ENCODE results near the gene TSBP1. TPM values are rescaled to one million over a fixed set of nuclear protein-coding genes. Genes with fewer than 3 reads are reported as not detected.

Gene TSBP1
- total RNA-seq, 1 experiment from 2014 or later, result not detected

DNA sequence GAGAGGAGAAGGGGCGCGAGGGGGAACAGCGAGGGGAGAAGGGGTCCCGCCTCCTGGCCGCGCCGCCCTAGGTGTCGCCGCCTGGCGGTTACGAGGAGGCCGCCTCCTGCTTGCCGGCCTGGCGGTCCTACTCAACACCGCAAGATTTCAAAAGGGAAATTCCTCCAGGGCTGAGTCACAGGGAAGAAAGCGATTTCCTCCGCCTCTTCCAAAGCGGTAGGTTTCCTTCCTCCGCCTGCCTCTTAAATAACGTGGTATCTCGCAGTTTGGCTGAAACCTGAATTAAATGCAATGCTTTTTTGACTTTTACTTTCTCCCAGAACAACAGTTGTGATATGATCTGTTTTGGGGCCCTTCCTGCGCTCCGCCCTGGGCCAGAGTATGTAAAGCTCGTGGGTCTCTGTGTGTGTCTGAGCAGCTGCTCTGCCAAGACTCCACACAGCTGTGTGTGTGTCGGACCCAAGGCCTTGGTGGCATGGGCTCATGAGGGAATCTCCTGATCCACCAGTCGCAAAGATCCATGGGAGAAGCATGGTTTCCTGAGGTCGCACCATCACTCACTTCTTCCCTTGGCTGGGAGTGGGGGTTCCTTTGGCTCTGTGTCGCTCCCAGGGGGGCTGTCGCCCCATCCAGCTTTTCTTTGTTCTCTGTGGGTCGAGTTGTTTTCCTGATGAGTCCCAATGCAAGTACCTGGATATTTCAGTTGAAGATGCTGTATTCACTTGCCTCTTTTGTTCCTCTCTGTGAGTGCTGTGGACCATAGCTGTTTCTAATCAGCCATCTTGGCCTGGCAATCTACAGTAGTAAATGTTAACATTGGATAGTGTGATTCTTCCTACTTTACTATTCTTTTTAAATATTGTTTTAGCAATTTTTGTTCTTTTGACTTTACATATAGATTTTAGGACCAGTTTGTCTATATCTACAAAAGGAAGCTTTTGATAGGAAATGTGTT is 116.2 kb downstream of the TSBP1 start:
- Histone ChIP-seq H3K9me2 (replicated peaks; ENCODE audit: insufficient read depth, low read length) (no peaks in the 10 kb centered on the region), H3K9me3 (ENCODE audit: low read length) (no peaks in the 10 kb centered on the region), H3K27ac (ENCODE audit: low read length) (peak overlapping the region; percentile 8; the same call in 1 of the 2 replicates), H3K9ac (ENCODE audit: low read length) (peak overlapping the region; percentile 67), H3K36me3 (ENCODE audit: insufficient read depth, low read length) (no peaks in the 10 kb centered on the region), H4K20me1 (ENCODE audit: insufficient read depth, low read depth, low read length) (no peaks in the 10 kb centered on the region), H3K4me1 (ENCODE audit: low read length) (peaks cover 24% of the 10 kb centered on the region), H3K4me3 (ENCODE audit: low read length) (peak overlapping the region; percentile 69), H3K4me2 (ENCODE audit: low read depth, low read length, poor library complexity, severe bottlenecking) (peak overlapping the region; percentile 78), H3K27me3 (ENCODE audit: low read length) (no peaks in the 10 kb centered on the region), H3K79me2 (ENCODE audit: low read length) (peaks cover 2% of the 10 kb centered on the region; the same call in 1 of the 2 replicates), H2AFZ (ENCODE audit: low read length) (peak overlapping the region; percentile 77)
- peak; percentile 81 for DNase-seq

DNA sequence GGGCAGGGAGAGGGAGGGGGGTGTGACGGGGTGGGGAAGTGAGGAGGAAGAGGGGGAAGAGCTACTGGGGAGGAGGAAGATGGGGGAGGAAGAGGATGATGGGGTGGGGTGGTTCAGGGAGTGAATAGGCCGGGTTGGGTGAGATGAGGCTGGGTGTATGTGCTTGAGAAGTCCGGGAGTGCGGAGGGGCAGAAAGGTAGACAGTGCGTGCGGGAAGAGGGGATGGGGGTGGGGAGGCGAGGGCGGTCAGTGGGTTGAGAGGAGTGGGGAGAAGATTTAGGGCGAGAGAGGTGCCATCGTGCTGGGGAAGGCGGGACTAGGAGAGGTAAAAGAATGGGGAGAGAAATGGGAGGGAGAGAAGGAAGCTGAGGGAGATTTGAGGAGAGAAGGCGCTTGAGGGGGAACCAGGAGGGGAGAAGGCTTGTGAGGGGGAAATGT is 116.9 kb downstream of the TSBP1 start:
- no peak for DNase-seq
- Histone ChIP-seq H3K4me2 (ENCODE audit: low read depth, low read length, poor library complexity, severe bottlenecking) (peak overlapping the region; percentile 78), H3K9ac (ENCODE audit: low read length) (peak overlapping the region; percentile 67), H3K4me1 (ENCODE audit: low read length) (peaks cover 24% of the 10 kb centered on the region), H3K4me3 (ENCODE audit: low read length) (peak overlapping the region; percentile 69; the same call in 1 of the 2 replicates), H3K9me3 (ENCODE audit: low read length) (no peaks in the 10 kb centered on the region), H2AFZ (ENCODE audit: low read length) (peak overlapping the region; percentile 41; the same call in 1 of the 2 replicates), H4K20me1 (ENCODE audit: insufficient read depth, low read depth, low read length) (no peaks in the 10 kb centered on the region), H3K27ac (ENCODE audit: low read length) (no peak overlapping the region), H3K79me2 (ENCODE audit: low read length) (peaks cover 2% of the 10 kb centered on the region; the same call in 1 of the 2 replicates), H3K27me3 (ENCODE audit: low read length) (no peaks in the 10 kb centered on the region), H3K36me3 (ENCODE audit: insufficient read depth, low read length) (no peaks in the 10 kb centered on the region), H3K9me2 (replicated peaks; ENCODE audit: insufficient read depth, low read length) (no peaks in the 10 kb centered on the region)

GRCh38 chr6:32252331-32253009 is 119.2 kb downstream of the TSBP1 start:
- Histone ChIP-seq H3K36me3 (ENCODE audit: insufficient read depth, low read length) (no peaks in the 10 kb centered on the region), H4K20me1 (ENCODE audit: insufficient read depth, low read depth, low read length) (no peaks in the 10 kb centered on the region), H3K4me1 (ENCODE audit: low read length) (peaks cover 24% of the 10 kb centered on the region), H3K9ac (ENCODE audit: low read length) (no peak overlapping the region), H3K4me2 (ENCODE audit: low read depth, low read length, poor library complexity, severe bottlenecking) (no peak overlapping the region), H2AFZ (ENCODE audit: low read length) (peak overlapping the region; percentile 5; the same call in 1 of the 2 replicates), H3K4me3 (ENCODE audit: low read length) (no peak overlapping the region), H3K9me2 (replicated peaks; ENCODE audit: insufficient read depth, low read length) (no peaks in the 10 kb centered on the region), H3K27ac (ENCODE audit: low read length) (no peak overlapping the region), H3K9me3 (ENCODE audit: low read length) (no peaks in the 10 kb centered on the region), H3K27me3 (ENCODE audit: low read length) (no peaks in the 10 kb centered on the region), H3K79me2 (ENCODE audit: low read length) (peaks cover 2% of the 10 kb centered on the region; the same call in 1 of the 2 replicates)
- DNase-seq, result no peak

DNA sequence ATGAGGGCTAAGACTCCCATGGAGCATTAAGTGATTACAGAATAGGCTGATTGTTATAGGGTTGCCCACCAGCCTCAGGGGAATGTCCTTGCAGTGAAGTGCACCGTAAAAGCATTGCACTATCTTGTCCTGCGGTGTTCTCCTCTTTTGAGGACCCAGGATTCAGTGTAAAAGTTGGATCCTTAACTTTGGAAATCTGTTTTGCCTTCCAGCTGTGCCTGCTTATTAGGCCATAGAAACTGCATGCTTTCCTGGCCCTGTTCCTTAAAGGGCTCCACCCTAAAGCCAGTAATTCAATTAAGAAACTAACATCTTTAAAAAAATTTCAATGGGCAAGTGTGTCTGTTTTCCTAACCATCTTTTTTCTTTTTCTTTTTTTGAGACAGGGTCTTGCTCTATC is 122.4 kb downstream of the TSBP1 start:
- Histone ChIP-seq H3K36me3 (ENCODE audit: insufficient read depth, low read length) (no peaks in the 10 kb centered on the region), H2AFZ (ENCODE audit: low read length) (no peak overlapping the region), H4K20me1 (ENCODE audit: insufficient read depth, low read depth, low read length) (no peaks in the 10 kb centered on the region)

GRCh38 chr6:32247401-32247800 is 124.3 kb downstream of the TSBP1 start:
- H3K27me3 ChIP-seq (ENCODE audit: low read length), result no peaks in the 10 kb centered on the region
- H4K20me1 ChIP-seq (ENCODE audit: insufficient read depth, low read depth, low read length), result no peaks in the 10 kb centered on the region
- no peak overlapping the region for H3K27ac ChIP-seq (ENCODE audit: low read length)
- no peak overlapping the region for H2AFZ ChIP-seq (ENCODE audit: low read length)
- H3K36me3 ChIP-seq (ENCODE audit: insufficient read depth, low read length), result no peaks in the 10 kb centered on the region
- H3K4me2 ChIP-seq (ENCODE audit: low read depth, low read length, poor library complexity, severe bottlenecking), result no peak overlapping the region
- H3K4me3 ChIP-seq (ENCODE audit: low read length), result no peak overlapping the region
- DNase-seq, result no peak
- H3K4me1 ChIP-seq (ENCODE audit: low read length), result peaks cover 6% of the 10 kb centered on the region
- no peaks in the 10 kb centered on the region for H3K79me2 ChIP-seq (ENCODE audit: low read length)
- H3K9me3 ChIP-seq (ENCODE audit: low read length), result no peaks in the 10 kb centered on the region
- no peak overlapping the region for H3K9ac ChIP-seq (ENCODE audit: low read length)
- no peaks in the 10 kb centered on the region for H3K9me2 ChIP-seq (replicated peaks; ENCODE audit: insufficient read depth, low read length)

More for the DNA sequence above, 122.4 kb downstream of the TSBP1 start:
- Histone ChIP-seq H3K9ac (ENCODE audit: low read length) (no peak overlapping the region), H3K4me2 (ENCODE audit: low read depth, low read length, poor library complexity, severe bottlenecking) (no peak overlapping the region), H3K4me3 (ENCODE audit: low read length) (no peak overlapping the region), H3K9me3 (ENCODE audit: low read length) (no peaks in the 10 kb centered on the region), H3K27me3 (ENCODE audit: low read length) (no peaks in the 10 kb centered on the region), H3K79me2 (ENCODE audit: low read length) (no peaks in the 10 kb centered on the region), H3K4me1 (ENCODE audit: low read length) (peaks cover 11% of the 10 kb centered on the region), H3K27ac (ENCODE audit: low read length) (no peak overlapping the region), H3K9me2 (replicated peaks; ENCODE audit: insufficient read depth, low read length) (no peaks in the 10 kb centered on the region)
- no peak for DNase-seq

DNA sequence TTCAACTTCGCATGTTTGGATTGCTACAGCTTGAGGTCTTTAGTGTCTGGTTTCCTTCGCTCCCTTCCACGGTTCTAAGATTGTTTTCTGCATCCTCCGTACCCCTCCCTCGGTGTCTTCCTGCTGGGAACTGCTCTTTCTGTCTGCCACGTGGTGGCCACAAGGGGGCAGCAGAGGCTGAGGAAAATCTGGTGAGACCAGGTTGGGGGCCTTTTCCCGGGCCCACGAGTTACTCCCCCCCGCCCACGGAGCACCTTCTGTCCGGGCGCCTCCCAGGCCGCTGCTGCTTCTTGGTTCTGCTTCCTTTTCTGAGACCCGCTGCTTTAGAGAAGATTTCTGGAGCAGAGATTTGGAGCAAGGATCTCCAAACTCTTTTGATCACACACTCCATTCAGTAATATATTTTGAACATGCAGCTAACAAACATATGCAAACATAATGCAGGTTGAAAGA is 126.7 kb downstream of the TSBP1 start:
- Histone ChIP-seq H3K27me3 (ENCODE audit: low read length) (no peaks in the 10 kb centered on the region), H3K4me1 (ENCODE audit: low read length) (peaks cover 5% of the 10 kb centered on the region), H3K4me2 (ENCODE audit: low read depth, low read length, poor library complexity, severe bottlenecking) (peak overlapping the region; percentile 30), H3K4me3 (ENCODE audit: low read length) (no peak overlapping the region), H3K79me2 (ENCODE audit: low read length) (no peaks in the 10 kb centered on the region), H3K9me2 (replicated peaks; ENCODE audit: insufficient read depth, low read length) (no peaks in the 10 kb centered on the region), H3K9me3 (ENCODE audit: low read length) (no peaks in the 10 kb centered on the region), H2AFZ (ENCODE audit: low read length) (0 out of 2 replicates have a peak overlapping the region, but pooled peaks have one; percentile 5), H4K20me1 (ENCODE audit: insufficient read depth, low read depth, low read length) (no peaks in the 10 kb centered on the region), H3K27ac (ENCODE audit: low read length) (no peak overlapping the region), H3K36me3 (ENCODE audit: insufficient read depth, low read length) (no peaks in the 10 kb centered on the region), H3K9ac (ENCODE audit: low read length) (no peak overlapping the region)
- DNase-seq, result peak; percentile 86

DNA sequence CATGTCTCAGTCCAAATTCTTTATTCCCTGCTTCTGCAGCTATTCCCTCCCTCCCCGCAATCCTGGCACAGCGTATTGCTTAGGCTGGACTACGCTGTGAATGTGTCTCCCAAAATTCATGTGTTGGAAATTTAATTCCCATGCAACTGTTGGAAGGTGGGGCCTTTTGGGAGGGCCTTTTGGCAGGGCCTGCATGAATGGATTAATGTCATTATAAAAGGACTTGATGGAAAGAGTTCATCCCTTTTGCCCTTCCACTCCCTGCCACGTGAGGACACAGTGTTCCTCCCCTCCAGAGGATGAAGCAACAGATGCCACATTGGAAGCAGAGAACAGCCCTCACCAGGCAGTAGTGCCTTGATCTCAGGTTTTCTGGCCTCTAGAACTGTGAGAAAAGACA is 127.4 kb downstream of the TSBP1 start:
- Histone ChIP-seq H3K4me3 (ENCODE audit: low read length) (no peak overlapping the region), H3K9me2 (replicated peaks; ENCODE audit: insufficient read depth, low read length) (no peaks in the 10 kb centered on the region), H3K4me2 (ENCODE audit: low read depth, low read length, poor library complexity, severe bottlenecking) (no peak overlapping the region), H2AFZ (ENCODE audit: low read length) (no peak overlapping the region), H3K27ac (ENCODE audit: low read length) (no peak overlapping the region), H3K36me3 (ENCODE audit: insufficient read depth, low read length) (no peaks in the 10 kb centered on the region), H3K79me2 (ENCODE audit: low read length) (no peaks in the 10 kb centered on the region), H3K9me3 (ENCODE audit: low read length) (no peaks in the 10 kb centered on the region), H3K27me3 (ENCODE audit: low read length) (no peaks in the 10 kb centered on the region), H3K9ac (ENCODE audit: low read length) (no peak overlapping the region), H4K20me1 (ENCODE audit: insufficient read depth, low read depth, low read length) (no peaks in the 10 kb centered on the region), H3K4me1 (ENCODE audit: low read length) (peaks cover 11% of the 10 kb centered on the region)
- DNase-seq, result no peak
